ENCODE measurements around the gene KPNA4.
"Not testable (repeated sequence)": the region's sequence is repeated elsewhere in the genome, so short reads cannot be mapped to it uniquely, and the experiment has no call there.

The KPNA4 gene

DNA sequence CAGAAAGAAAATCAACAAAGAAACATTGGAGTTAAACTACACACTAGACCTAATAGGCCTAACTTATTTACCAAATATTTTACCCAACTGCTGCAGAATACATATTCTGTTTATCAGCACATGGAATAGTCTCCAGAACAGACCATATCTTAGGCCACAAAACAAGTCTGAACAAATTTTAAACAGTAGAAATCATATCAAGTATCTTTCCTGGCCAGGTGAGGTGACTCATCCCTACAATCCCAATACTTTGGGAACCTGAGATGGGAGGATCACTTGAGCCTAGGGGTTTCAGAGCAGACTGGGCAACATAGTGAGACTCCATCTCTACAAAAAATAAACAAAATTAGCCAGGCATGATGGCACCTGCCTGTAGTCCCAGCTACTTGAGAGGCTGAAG, 18.1 kb upstream of the KPNA4 start:
- Mint-ChIP-seq H3K9me3 (peaks cover 17% of the 10 kb centered on the region), H3K27ac (no peak overlapping the region), H3K27me3 (peaks cover 14% of the 10 kb centered on the region), H3K36me3 (peaks cover 4% of the 10 kb centered on the region), H3K4me3 (no peak overlapping the region), H3K4me1 (no peaks in the 10 kb centered on the region)
- no peak for DNase-seq (ENCODE audit: low spot score in 2 of 2)
- ATAC-seq (ENCODE audit: low read depth), result no peak

- peaks cover 17% of the 10 kb centered on the region for H3K9me3 Mint-ChIP-seq
- H3K4me3 Mint-ChIP-seq, result no peak overlapping the region
- H3K27me3 Mint-ChIP-seq, result peaks cover 12% of the 10 kb centered on the region
- no peak for ATAC-seq (ENCODE audit: low read depth)
- H3K27ac Mint-ChIP-seq, result no peak overlapping the region
- no peaks in the 10 kb centered on the region for H3K4me1 Mint-ChIP-seq
- DNase-seq (ENCODE audit: low spot score in 2 of 2), result no peak
- H3K36me3 Mint-ChIP-seq, result peaks cover 4% of the 10 kb centered on the region
Measured at GRCh38 chr3:160580938-160581337, 15.6 kb upstream of the KPNA4 start.

- no peak overlapping the region for H3K4me3 Mint-ChIP-seq
- no peak for ATAC-seq (ENCODE audit: low read depth)
- no peak for DNase-seq (ENCODE audit: low spot score in 2 of 2)
- H3K36me3 Mint-ChIP-seq, result peaks cover 9% of the 10 kb centered on the region
- no peaks in the 10 kb centered on the region for H3K4me1 Mint-ChIP-seq
- H3K27me3 Mint-ChIP-seq, result peaks cover 11% of the 10 kb centered on the region
- H3K9me3 Mint-ChIP-seq, result peaks cover 11% of the 10 kb centered on the region
- H3K27ac Mint-ChIP-seq, result no peak overlapping the region
Measured at GRCh38 chr3:160577556-160578195, 12.3 kb upstream of the KPNA4 start.

DNA sequence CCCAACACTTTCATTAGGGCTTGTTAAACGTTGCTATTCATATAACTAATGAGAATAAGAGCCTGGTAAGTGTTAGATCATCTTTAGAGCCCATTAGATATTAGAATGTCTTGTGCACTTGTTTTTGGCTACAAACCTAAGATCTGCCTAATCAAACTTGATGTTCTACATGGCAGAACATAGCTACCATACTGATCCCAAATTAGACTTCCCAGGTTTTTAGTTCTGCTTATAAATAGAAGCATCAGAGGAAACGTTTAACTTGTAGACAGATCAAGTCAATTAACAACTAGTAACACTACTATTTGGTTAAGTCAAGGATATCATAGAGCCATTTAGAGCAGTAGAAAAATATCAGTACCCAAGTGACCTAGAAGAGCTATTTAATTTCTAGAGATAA, 11.7 kb upstream of the KPNA4 start:
- Mint-ChIP-seq H3K36me3 (peaks cover 9% of the 10 kb centered on the region), H3K4me3 (no peak overlapping the region), H3K27ac (no peak overlapping the region), H3K9me3 (peaks cover 9% of the 10 kb centered on the region), H3K4me1 (no peaks in the 10 kb centered on the region), H3K27me3 (peaks cover 11% of the 10 kb centered on the region)
- DNase-seq (ENCODE audit: low spot score in 2 of 2) (no peak), ATAC-seq (ENCODE audit: low read depth) (no peak)

GRCh38 chr3:160576621-160577020, 11.2 kb upstream of the KPNA4 start:
- Mint-ChIP-seq H3K36me3 (peaks cover 7% of the 10 kb centered on the region), H3K4me3 (no peak overlapping the region)

GRCh38 chr3:160575589-160575988, 10.2 kb upstream of the KPNA4 start:
- Mint-ChIP-seq H3K36me3 (peaks cover 6% of the 10 kb centered on the region), H3K9me3 (peaks cover 3% of the 10 kb centered on the region), H3K4me3 (no peak overlapping the region), H3K4me1 (no peaks in the 10 kb centered on the region), H3K27ac (no peak overlapping the region), H3K27me3 (peaks cover 7% of the 10 kb centered on the region)
- DNase-seq (ENCODE audit: low spot score in 2 of 2) (no peak), ATAC-seq (ENCODE audit: low read depth) (no peak)

More at GRCh38 chr3:160576621-160577020, 11.2 kb upstream of the KPNA4 start:
- peaks cover 8% of the 10 kb centered on the region for H3K9me3 Mint-ChIP-seq
- DNase-seq (ENCODE audit: low spot score in 2 of 2) (no peak), ATAC-seq (ENCODE audit: low read depth) (no peak)
- H3K27ac Mint-ChIP-seq, result no peak overlapping the region
- H3K27me3 Mint-ChIP-seq, result peaks cover 8% of the 10 kb centered on the region
- no peaks in the 10 kb centered on the region for H3K4me1 Mint-ChIP-seq

GRCh38 chr3:160574636-160575035, 9.3 kb upstream of the KPNA4 start:
- Mint-ChIP-seq H3K36me3 (peaks cover 4% of the 10 kb centered on the region), H3K4me3 (no peak overlapping the region), H3K27me3 (peaks cover 7% of the 10 kb centered on the region), H3K4me1 (no peaks in the 10 kb centered on the region), H3K9me3 (peaks cover 2% of the 10 kb centered on the region), H3K27ac (no peak overlapping the region)
- DNase-seq (ENCODE audit: low spot score in 2 of 2) (no peak), ATAC-seq (ENCODE audit: low read depth) (no peak)

- not testable (repeated sequence) for H3K4me1 Mint-ChIP-seq; DNase-seq (ENCODE audit: low spot score in 2 of 2); H3K27me3 Mint-ChIP-seq; H3K4me3 Mint-ChIP-seq; H3K36me3 Mint-ChIP-seq; ATAC-seq (ENCODE audit: low read depth); H3K9me3 Mint-ChIP-seq; H3K27ac Mint-ChIP-seq
Measured at GRCh38 chr3:160573955-160574525, 8.7 kb upstream of the KPNA4 start.

- Mint-ChIP-seq H3K36me3 (peaks cover 12% of the 10 kb centered on the region), H3K4me1 (peaks cover 14% of the 10 kb centered on the region), H3K9me3 (no peaks in the 10 kb centered on the region), H3K27me3 (peaks cover 3% of the 10 kb centered on the region), H3K4me3 (no peak overlapping the region), H3K27ac (no peak overlapping the region)
- ATAC-seq (ENCODE audit: low read depth) (no peak), DNase-seq (ENCODE audit: low spot score in 2 of 2) (no peak)
Measured at GRCh38 chr3:160569894-160570652, 4.7 kb upstream of the KPNA4 start.

- ATAC-seq (ENCODE audit: low read depth), result no peak
- H3K4me1 Mint-ChIP-seq, result peaks cover 19% of the 10 kb centered on the region
- H3K9me3 Mint-ChIP-seq, result no peaks in the 10 kb centered on the region
Measured at GRCh38 chr3:160568989-160569388, 3.6 kb upstream of the KPNA4 start.

GRCh38 chr3:160567774-160568173, 2.4 kb upstream of the KPNA4 start:
- DNase-seq (ENCODE audit: low spot score in 2 of 2), result no peak
- Mint-ChIP-seq H3K4me3 (no peak overlapping the region), H3K36me3 (peaks cover 12% of the 10 kb centered on the region), H3K27me3 (no peaks in the 10 kb centered on the region), H3K9me3 (no peaks in the 10 kb centered on the region), H3K27ac (no peak overlapping the region), H3K4me1 (peaks cover 27% of the 10 kb centered on the region)
- ATAC-seq (ENCODE audit: low read depth), result no peak

More at GRCh38 chr3:160568989-160569388, 3.6 kb upstream of the KPNA4 start:
- H3K36me3 Mint-ChIP-seq, result peaks cover 12% of the 10 kb centered on the region
- DNase-seq (ENCODE audit: low spot score in 2 of 2), result no peak
- H3K27me3 Mint-ChIP-seq, result no peaks in the 10 kb centered on the region
- H3K4me3 Mint-ChIP-seq, result no peak overlapping the region
- H3K27ac Mint-ChIP-seq, result no peak overlapping the region

DNA sequence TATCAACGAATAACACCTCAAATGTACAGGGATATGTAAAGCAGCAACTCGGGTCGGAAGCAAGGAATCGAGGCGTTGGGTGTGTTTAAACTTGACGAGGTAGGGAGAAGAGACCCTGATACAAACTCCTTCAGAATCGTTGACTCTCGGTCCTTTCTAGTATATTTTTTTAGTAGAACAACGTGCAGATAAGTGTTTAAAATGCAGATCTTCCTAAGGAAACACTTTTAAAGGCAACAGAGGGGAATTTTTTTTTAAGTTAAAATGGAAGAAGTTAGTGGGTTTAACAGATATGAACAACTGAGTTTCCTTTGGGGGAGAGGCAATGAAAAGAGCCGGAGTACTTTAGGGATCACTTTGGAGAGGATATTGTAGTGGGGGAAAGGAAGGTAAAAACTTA, 1.1 kb upstream of the KPNA4 start:
- peak overlapping the region; percentile 42 for H3K4me3 Mint-ChIP-seq
- ATAC-seq (ENCODE audit: low read depth) (no peak), DNase-seq (ENCODE audit: low spot score in 2 of 2) (no peak)
- peaks cover 39% of the 10 kb centered on the region for H3K4me1 Mint-ChIP-seq
- peak overlapping the region; percentile 94 for H3K27ac Mint-ChIP-seq
- H3K36me3 Mint-ChIP-seq, result peaks cover 12% of the 10 kb centered on the region
- H3K9me3 Mint-ChIP-seq, result no peaks in the 10 kb centered on the region
- no peaks in the 10 kb centered on the region for H3K27me3 Mint-ChIP-seq

DNA sequence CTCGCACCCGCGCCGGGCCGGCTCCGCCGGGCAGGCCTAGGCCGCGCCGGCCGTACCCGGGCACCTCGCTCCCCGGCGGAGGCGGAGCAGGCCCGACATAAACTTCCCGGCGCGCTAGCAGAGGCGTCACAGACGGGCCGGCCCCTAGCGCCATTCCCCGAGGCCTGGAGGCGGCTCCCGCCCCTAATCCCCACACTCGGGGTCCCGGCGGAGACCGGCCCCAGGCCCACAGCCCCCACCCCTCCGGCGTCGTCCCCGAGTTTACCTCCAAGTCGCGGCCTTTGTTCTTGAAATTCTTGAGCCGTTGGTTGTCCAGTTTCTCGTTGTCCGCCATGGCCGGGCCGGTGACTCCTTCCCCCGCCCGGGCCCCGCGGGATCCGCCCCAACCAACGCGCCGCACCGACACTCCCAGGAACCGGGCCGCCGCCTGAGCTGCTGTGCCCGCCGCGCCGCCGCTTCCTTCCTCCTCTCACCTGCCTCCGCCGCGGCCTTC, 376 bp downstream of the KPNA4 start:
- Mint-ChIP-seq H3K27ac (peak overlapping the region; percentile 94), H3K27me3 (no peaks in the 10 kb centered on the region), H3K4me1 (peaks cover 44% of the 10 kb centered on the region), H3K9me3 (no peaks in the 10 kb centered on the region), H3K4me3 (peak overlapping the region; percentile 93), H3K36me3 (peaks cover 12% of the 10 kb centered on the region)
- DNase-seq (ENCODE audit: low spot score in 2 of 2) (no peak), ATAC-seq (ENCODE audit: low read depth) (peak; percentile 32)

DNA sequence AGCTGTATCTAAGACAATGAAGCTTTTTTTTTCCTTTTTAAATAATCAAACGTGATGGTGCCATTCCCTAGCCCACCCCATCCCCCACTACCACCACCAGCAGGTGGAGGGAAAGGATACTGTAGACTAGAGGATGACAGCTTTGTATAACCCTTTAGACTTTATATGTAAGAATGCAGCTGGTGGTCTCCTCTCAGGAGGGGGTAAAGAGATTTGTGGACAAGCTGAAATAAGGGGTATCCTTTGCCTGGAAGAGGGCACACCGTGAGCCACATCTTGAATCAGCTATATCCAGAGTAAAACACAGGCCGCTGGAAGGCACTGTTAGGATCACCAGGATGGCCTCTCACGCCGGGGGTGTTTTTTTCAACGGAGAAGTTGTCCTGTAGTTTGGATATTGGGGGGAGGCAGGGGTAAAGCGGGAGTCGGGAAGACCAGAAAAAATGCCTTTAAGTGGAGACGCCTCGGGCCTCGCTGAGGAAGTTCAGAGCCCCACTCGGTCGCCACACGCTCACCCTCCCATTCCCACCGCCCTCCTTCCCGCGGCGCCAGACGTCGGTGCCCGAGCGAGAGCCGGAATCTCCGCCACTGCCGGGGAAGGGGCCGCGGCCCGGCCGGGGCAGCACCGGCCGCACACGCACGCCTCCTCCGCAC, 986 bp downstream of the KPNA4 start:
- Mint-ChIP-seq H3K27me3 (no peaks in the 10 kb centered on the region), H3K9me3 (no peaks in the 10 kb centered on the region), H3K4me1 (peaks cover 47% of the 10 kb centered on the region), H3K4me3 (peak overlapping the region; percentile 94), H3K36me3 (peaks cover 12% of the 10 kb centered on the region), H3K27ac (peak overlapping the region; percentile 93)
- DNase-seq (ENCODE audit: low spot score in 2 of 2) (no peak), ATAC-seq (ENCODE audit: low read depth) (no peak)

Data from memory B cell (primary cell).